IPS-NIHi11 (cell line): Measurements from ENCODE around the gene SPAG16.
"Not testable (repeated sequence)": the region's sequence is repeated elsewhere in the genome, so short reads cannot be mapped to it uniquely, and the experiment has no call there.

Source experiments
- DNase-seq: peaks from one replicate; pipeline ENCODE4 v3.0.0; 2012; ENCODE audit warnings: mixed read lengths, low spot score

SPAG16 gene

GRCh38 chr2:213408426-213409070, 124.3 kb downstream of the SPAG16 start:
- DNase-seq, result not testable (repeated sequence)

- not testable (repeated sequence) for DNase-seq
Measured at GRCh38 chr2:213410687-213411086, 126.4 kb downstream of the SPAG16 start.

- no peak for DNase-seq
Measured at GRCh38 chr2:213411582-213412289, 127.5 kb downstream of the SPAG16 start.

- no peak for DNase-seq
Measured at GRCh38 chr2:213415093-213415492, 130.8 kb downstream of the SPAG16 start.

GRCh38 chr2:213416832-213417231, 132.6 kb downstream of the SPAG16 start:
- DNase-seq, result no peak

GRCh38 chr2:213419980-213420379, 135.7 kb downstream of the SPAG16 start:
- no peak for DNase-seq

GRCh38 chr2:213420828-213421385, 136.6 kb downstream of the SPAG16 start:
- no peak for DNase-seq

GRCh38 chr2:213422211-213422610, 137.9 kb downstream of the SPAG16 start:
- no peak for DNase-seq

- no peak for DNase-seq
Measured at GRCh38 chr2:213425618-213426017, 141.4 kb downstream of the SPAG16 start.

GRCh38 chr2:213429516-213429915, 145.3 kb downstream of the SPAG16 start:
- no peak for DNase-seq

GRCh38 chr2:213443921-213444320, 159.7 kb downstream of the SPAG16 start:
- no peak for DNase-seq

GRCh38 chr2:213451542-213452239, 167.4 kb downstream of the SPAG16 start:
- peak; percentile 12 for DNase-seq

- DNase-seq, result no peak
Measured at GRCh38 chr2:213455316-213456008, 171.2 kb downstream of the SPAG16 start.

GRCh38 chr2:213475433-213475832, 191.2 kb downstream of the SPAG16 start:
- DNase-seq, result no peak

- DNase-seq, result no peak
Measured at GRCh38 chr2:213476641-213477040, 192.4 kb downstream of the SPAG16 start.

GRCh38 chr2:213490087-213490486, 205.8 kb downstream of the SPAG16 start:
- no peak for DNase-seq

GRCh38 chr2:213491376-213491775, 207.1 kb downstream of the SPAG16 start:
- DNase-seq, result no peak

GRCh38 chr2:213496226-213496625, 212.0 kb downstream of the SPAG16 start:
- no peak for DNase-seq

GRCh38 chr2:213500881-213501280, 216.6 kb downstream of the SPAG16 start:
- DNase-seq, result no peak

GRCh38 chr2:213524164-213524563, 239.9 kb downstream of the SPAG16 start:
- DNase-seq, result no peak

GRCh38 chr2:213537579-213537978, 253.3 kb downstream of the SPAG16 start:
- no peak for DNase-seq

- DNase-seq, result no peak
Measured at GRCh38 chr2:213544940-213545339, 260.7 kb downstream of the SPAG16 start.
